Measurements from ENCODE around the gene ATCAY.
"Not testable (repeated sequence)": the region's sequence is repeated elsewhere in the genome, so short reads cannot be mapped to it uniquely, and the experiment has no call there.

The ATCAY gene

GRCh38 chr19:3857449-3858003 is 23.0 kb upstream of the ATCAY start:
- DNase-seq: no peak

GRCh38 chr19:3860499-3860898 is 20.0 kb upstream of the ATCAY start:
- no peak for DNase-seq

- DNase-seq: no peak
Measured at GRCh38 chr19:3862826-3863500, 17.5 kb upstream of the ATCAY start.

GRCh38 chr19:3863648-3864047 is 16.8 kb upstream of the ATCAY start:
- no peak for DNase-seq

GRCh38 chr19:3866910-3867638 is 13.4 kb upstream of the ATCAY start:
- no peak for DNase-seq

GRCh38 chr19:3867971-3868769 is 12.3 kb upstream of the ATCAY start:
- no peak for DNase-seq

- DNase-seq: peak in 1 of 4 experiments; percentile 7
Measured at GRCh38 chr19:3868770-3869456, 11.6 kb upstream of the ATCAY start, which contains the start of gene ZFR2. Gene ZFR2, minus strand, starts transcription at chr19:3869038. Its CDS starts 21 bp downstream, at chr19:3869017.

GRCh38 chr19:3873151-3873550 is 7.3 kb upstream of the ATCAY start:
- no peak for DNase-seq

GRCh38 chr19:3874695-3875094 is 5.8 kb upstream of the ATCAY start:
- DNase-seq: not testable (repeated sequence)

- DNase-seq: no peak
Measured at GRCh38 chr19:3879656-3880055, 829 bp upstream of the ATCAY start.

GRCh38 chr19:3881272-3882040 is 971 bp downstream of the ATCAY start:
- DNase-seq: no peak

- DNase-seq: no peak
Measured at GRCh38 chr19:3882041-3882384, 1.5 kb downstream of the ATCAY start.

- no peak for DNase-seq
Measured at GRCh38 chr19:3890591-3890990, 10.1 kb downstream of the ATCAY start.

GRCh38 chr19:3893509-3894179 is 13.2 kb downstream of the ATCAY start:
- no peak for DNase-seq

GRCh38 chr19:3894959-3895358 is 14.5 kb downstream of the ATCAY start:
- not testable (repeated sequence) for DNase-seq

- no peak for DNase-seq
Measured at GRCh38 chr19:3895788-3896187, 15.3 kb downstream of the ATCAY start.

GRCh38 chr19:3897936-3898335 is 17.5 kb downstream of the ATCAY start:
- DNase-seq: no peak

GRCh38 chr19:3898426-3898825 is 17.9 kb downstream of the ATCAY start:
- DNase-seq: no peak

- DNase-seq: no peak
Measured at GRCh38 chr19:3899531-3900294, 19.2 kb downstream of the ATCAY start.

GRCh38 chr19:3902317-3902973 is 22.0 kb downstream of the ATCAY start:
- DNase-seq: no peak

Measured in activated naive CD4-positive, alpha-beta T cell (primary cell).